HepG2 (cell line): Measurements from ENCODE around the gene RBCK1. TPM values are rescaled to one million over a fixed set of nuclear protein-coding genes. Genes with fewer than 3 reads are reported as not detected.

ENCODE experiments used
- ADNP ChIP-seq: sonication (generic); formaldehyde crosslinking; IDR thresholded peaks from 2 replicates; pipeline ENCODE4 v1.4.0; 2020; ENCODE audit warnings: missing genetic modification reagents
- ELF1 ChIP-seq: sonication (generic); formaldehyde crosslinking; IDR thresholded peaks from 2 replicates; pipeline ENCODE4 v1.4.0; 2020; ENCODE audit warnings: missing genetic modification reagents
- GATAD1 ChIP-seq: IDR thresholded peaks from 2 replicates; pipeline ENCODE4 v1.6.1; 2016; ENCODE audit warnings: missing genetic modification reagents, missing compliant biosample characterization
- GPN1 ChIP-seq: sonication (generic); formaldehyde crosslinking; IDR thresholded peaks from 2 replicates; pipeline ENCODE4 v1.5.1; 2020; ENCODE audit warnings: missing genetic modification reagents, borderline replicate concordance
- GTF2F1 ChIP-seq: fragments of 150-350 bp; IDR thresholded peaks from 2 replicates; pipeline ENCODE4 v1.6.1; 2014; ENCODE audit warnings: low read length
- HOXA5 ChIP-seq: sonication (generic); formaldehyde crosslinking; IDR thresholded peaks from 2 replicates; pipeline ENCODE4 v1.4.0; 2020; ENCODE audit warnings: missing genetic modification reagents
- ISX ChIP-seq: sonication (generic); formaldehyde crosslinking; conservative IDR thresholded peaks from 2 replicates; pipeline ENCODE4 v1.5.0; 2020; ENCODE audit warnings: missing genetic modification reagents
- JUNB ChIP-seq: sonication (generic); formaldehyde crosslinking; IDR thresholded peaks from 2 replicates; pipeline ENCODE4 v1.8.0; 2022; ENCODE audit warnings: missing genetic modification reagents, mild to moderate bottlenecking, borderline replicate concordance
- KLF9 ChIP-seq: IDR thresholded peaks from 2 replicates; pipeline ENCODE4 v1.6.1; 2016; ENCODE audit warnings: low read depth
- NFE2L2 ChIP-seq: fragments of 150-350 bp; IDR thresholded peaks from 2 replicates; pipeline ENCODE4 v1.6.1; 2014; ENCODE audit warnings: low read length
- NR1H2 ChIP-seq: sonication (generic); formaldehyde crosslinking; IDR thresholded peaks from 2 replicates; pipeline ENCODE4 v1.8.1; 2022; ENCODE audit warnings: low read depth, missing genetic modification reagents, borderline replicate concordance
- RFXANK ChIP-seq: IDR thresholded peaks from 2 replicates; pipeline ENCODE4 v1.6.1; 2016
- TMF1 ChIP-seq: sonication (generic); formaldehyde crosslinking; IDR thresholded peaks from 2 replicates; pipeline ENCODE4 v1.8.1; 2022; ENCODE audit warnings: low read depth, missing genetic modification reagents
- YEATS4 ChIP-seq: sonication (generic); formaldehyde crosslinking; IDR thresholded peaks from 2 replicates; pipeline ENCODE4 v1.4.0; 2020; ENCODE audit warnings: missing genetic modification reagents, borderline replicate concordance
- ZBTB38 ChIP-seq: sonication (generic); formaldehyde crosslinking; IDR thresholded peaks from 2 replicates; pipeline ENCODE4 v1.5.1; 2020; ENCODE audit warnings: mild to moderate bottlenecking, missing genetic modification reagents
- ZFY ChIP-seq: sonication (generic); formaldehyde crosslinking; IDR thresholded peaks from 2 replicates; pipeline ENCODE4 v1.4.0; 2020; ENCODE audit warnings: missing genetic modification reagents
- ZNF20 ChIP-seq: sonication (generic); formaldehyde crosslinking; IDR thresholded peaks from 2 replicates; pipeline ENCODE4 v1.4.0; 2020; ENCODE audit warnings: mild to moderate bottlenecking, moderate library complexity, missing genetic modification reagents
- ZNF232 ChIP-seq: sonication (generic); formaldehyde crosslinking; IDR thresholded peaks from 2 replicates; pipeline ENCODE4 v1.4.0; 2020; ENCODE audit warnings: missing genetic modification reagents, borderline replicate concordance
- ZNF431 ChIP-seq: sonication (generic); formaldehyde crosslinking; IDR thresholded peaks from 2 replicates; pipeline ENCODE4 v1.9.0; 2022; ENCODE audit warnings: missing genetic modification reagents, low read depth, mild to moderate bottlenecking, borderline replicate concordance
- ZNF678 ChIP-seq: sonication (generic); formaldehyde crosslinking; IDR thresholded peaks from 2 replicates; pipeline ENCODE4 v1.4.0; 2020; ENCODE audit warnings: mild to moderate bottlenecking, missing genetic modification reagents
- polyA plus RNA-seq, 8 experiments: library from polyadenylated mRNA; depleted of rRNA in 3 of 8; stranded (reverse) in 7 of 8; unstranded in 1 of 8; fragments of >200 nt; fragmentation: Illumina TruSeq in 4 of 8; extraction: Trizol in 4 of 8; gene quantifications; 2 replicates each; pipeline versions ENCODE4 v1.2.1 to v1.2.3, GENCODE V29; 2011 to 2016; ENCODE audit warnings: low read depth in 4 of 8, missing spikeins in 1 of 8, mixed read lengths in 1 of 8; ENCODE audit not compliant: insufficient read depth in 1 of 8
- total RNA-seq, 5 experiments: library from RNA; depleted of rRNA; stranded (reverse); fragments of >200 nt; fragmentation: Illumina TruSeq; extraction: Trizol; gene quantifications; 2 replicates each; pipeline ENCODE4 v1.2.3, GENCODE V29; 2016; ENCODE audit warnings: low read depth in 1 of 5
- TF ChIP-seq, protein P1 (sequence below): sonication (generic); formaldehyde crosslinking; IDR thresholded peaks from 2 replicates; pipeline ENCODE4 v1.4.0; 2020; ENCODE audit warnings: missing genetic modification reagents, borderline replicate concordance
- TF ChIP-seq, protein P2 (sequence below), 2 experiments: fragments of 450-650 bp in 1 of 2; sonication (generic) in 1 of 2; formaldehyde crosslinking; IDR thresholded peaks; 2 replicates each; pipeline versions ENCODE4 v1.5.0 to v1.8.0; 2020 to 2022; ENCODE audit warnings: mild to moderate bottlenecking in 1 of 2, missing genetic modification reagents in 1 of 2
- TF ChIP-seq, protein P3 (sequence below): sonication (generic); formaldehyde crosslinking; IDR thresholded peaks from 2 replicates; pipeline ENCODE4 v1.5.1; 2020; ENCODE audit warnings: mild to moderate bottlenecking, missing genetic modification reagents
- TF ChIP-seq, protein P4 (sequence below): sonication (generic); formaldehyde crosslinking; IDR thresholded peaks from 2 replicates; pipeline ENCODE4 v1.5.1; 2020; ENCODE audit warnings: mild to moderate bottlenecking, missing genetic modification reagents, moderate library complexity

RBCK1 gene
- total and polyA plus RNA-seq, 2 of the 13 experiments (the other 11 are each of a cell fraction or from before 2014, with no cell fraction given), result 149 to 215 TPM

DNA sequence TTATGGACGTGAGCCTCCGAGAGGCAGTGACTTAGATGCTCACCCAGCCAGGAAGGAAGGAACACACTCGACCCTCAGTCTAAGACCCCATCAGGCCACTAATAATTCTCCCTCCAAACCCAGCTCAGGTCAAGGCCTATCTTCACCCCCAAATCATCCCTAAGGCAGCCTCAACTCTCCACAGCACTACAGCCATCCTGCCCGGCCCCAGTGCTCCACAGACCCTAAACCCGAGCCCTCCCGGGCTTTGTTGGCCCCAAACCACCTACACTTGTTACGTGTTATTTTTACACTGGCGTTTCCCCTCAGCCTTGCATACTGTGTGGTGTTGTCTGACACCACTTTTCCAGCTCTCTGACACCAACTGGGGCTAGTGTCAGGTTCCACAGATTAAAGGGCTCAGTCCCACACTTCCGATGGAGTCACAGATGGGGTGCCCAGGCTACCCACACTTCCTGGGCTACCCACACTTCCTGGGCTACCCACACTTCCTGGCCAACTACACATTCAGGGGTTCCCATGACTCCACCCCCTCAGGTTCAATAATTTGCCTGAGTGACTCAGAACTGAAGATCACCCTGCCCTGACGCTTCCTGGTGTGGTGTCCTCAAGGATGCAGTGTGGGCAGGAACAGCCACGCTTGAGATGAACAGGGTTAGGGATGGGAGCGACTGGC lies 25.3 kb downstream of the RBCK1 start (continued):
- TF ChIP-seq ELF1 (CRISPR knock-in tag) (0 out of 2 replicates have a peak, but pooled peaks have one; percentile 13), ZNF678 (no peak), ZNF20 (CRISPR knock-in tag) (no peak), GPN1 (CRISPR knock-in tag) (no peak), TMF1 (no peak), ADNP (no peak), NR1H2 (CRISPR knock-in tag) (no peak), GATAD1 (no peak), ZBTB38 (CRISPR knock-in tag) (no peak), ISX (CRISPR knock-in tag) (no peak), ZNF431 (CRISPR knock-in tag) (peak; percentile 58; the same call in 1 of the 2 replicates), YEATS4 (CRISPR knock-in tag) (no peak), ZNF232 (CRISPR knock-in tag) (0 out of 2 replicates have a peak, but pooled peaks have one; percentile 65), NFE2L2 (no peak), RFXANK (CRISPR knock-in tag) (no peak), JUNB (CRISPR knock-in tag) (peak; percentile 23; the same call in 1 of the 2 replicates), GTF2F1 (no peak), KLF9 (no peak), ZFY (no peak), HOXA5 (CRISPR knock-in tag) (peak; percentile 69; the same call in 1 of the 2 replicates)
- TF ChIP-seq, protein P1, sequence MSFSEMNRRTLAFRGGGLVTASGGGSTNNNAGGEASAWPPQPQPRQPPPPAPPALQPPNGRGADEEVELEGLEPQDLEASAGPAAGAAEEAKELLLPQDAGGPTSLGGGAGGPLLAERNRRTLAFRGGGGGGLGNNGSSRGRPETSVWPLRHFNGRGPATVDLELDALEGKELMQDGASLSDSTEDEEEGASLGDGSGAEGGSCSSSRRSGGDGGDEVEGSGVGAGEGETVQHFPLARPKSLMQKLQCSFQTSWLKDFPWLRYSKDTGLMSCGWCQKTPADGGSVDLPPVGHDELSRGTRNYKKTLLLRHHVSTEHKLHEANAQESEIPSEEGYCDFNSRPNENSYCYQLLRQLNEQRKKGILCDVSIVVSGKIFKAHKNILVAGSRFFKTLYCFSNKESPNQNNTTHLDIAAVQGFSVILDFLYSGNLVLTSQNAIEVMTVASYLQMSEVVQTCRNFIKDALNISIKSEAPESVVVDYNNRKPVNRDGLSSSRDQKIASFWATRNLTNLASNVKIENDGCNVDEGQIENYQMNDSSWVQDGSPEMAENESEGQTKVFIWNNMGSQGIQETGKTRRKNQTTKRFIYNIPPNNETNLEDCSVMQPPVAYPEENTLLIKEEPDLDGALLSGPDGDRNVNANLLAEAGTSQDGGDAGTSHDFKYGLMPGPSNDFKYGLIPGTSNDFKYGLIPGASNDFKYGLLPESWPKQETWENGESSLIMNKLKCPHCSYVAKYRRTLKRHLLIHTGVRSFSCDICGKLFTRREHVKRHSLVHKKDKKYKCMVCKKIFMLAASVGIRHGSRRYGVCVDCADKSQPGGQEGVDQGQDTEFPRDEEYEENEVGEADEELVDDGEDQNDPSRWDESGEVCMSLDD (CRISPR knock-in tag), result 0 out of 2 replicates have a peak, but pooled peaks have one; percentile 32
- TF ChIP-seq, protein P2, sequence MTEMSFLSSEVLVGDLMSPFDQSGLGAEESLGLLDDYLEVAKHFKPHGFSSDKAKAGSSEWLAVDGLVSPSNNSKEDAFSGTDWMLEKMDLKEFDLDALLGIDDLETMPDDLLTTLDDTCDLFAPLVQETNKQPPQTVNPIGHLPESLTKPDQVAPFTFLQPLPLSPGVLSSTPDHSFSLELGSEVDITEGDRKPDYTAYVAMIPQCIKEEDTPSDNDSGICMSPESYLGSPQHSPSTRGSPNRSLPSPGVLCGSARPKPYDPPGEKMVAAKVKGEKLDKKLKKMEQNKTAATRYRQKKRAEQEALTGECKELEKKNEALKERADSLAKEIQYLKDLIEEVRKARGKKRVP (CRISPR knock-in tag; IDR thresholded peaks at IDR 0.05), result no peak; a peak in 1 of 4 replicates
- TF ChIP-seq, protein P3, sequence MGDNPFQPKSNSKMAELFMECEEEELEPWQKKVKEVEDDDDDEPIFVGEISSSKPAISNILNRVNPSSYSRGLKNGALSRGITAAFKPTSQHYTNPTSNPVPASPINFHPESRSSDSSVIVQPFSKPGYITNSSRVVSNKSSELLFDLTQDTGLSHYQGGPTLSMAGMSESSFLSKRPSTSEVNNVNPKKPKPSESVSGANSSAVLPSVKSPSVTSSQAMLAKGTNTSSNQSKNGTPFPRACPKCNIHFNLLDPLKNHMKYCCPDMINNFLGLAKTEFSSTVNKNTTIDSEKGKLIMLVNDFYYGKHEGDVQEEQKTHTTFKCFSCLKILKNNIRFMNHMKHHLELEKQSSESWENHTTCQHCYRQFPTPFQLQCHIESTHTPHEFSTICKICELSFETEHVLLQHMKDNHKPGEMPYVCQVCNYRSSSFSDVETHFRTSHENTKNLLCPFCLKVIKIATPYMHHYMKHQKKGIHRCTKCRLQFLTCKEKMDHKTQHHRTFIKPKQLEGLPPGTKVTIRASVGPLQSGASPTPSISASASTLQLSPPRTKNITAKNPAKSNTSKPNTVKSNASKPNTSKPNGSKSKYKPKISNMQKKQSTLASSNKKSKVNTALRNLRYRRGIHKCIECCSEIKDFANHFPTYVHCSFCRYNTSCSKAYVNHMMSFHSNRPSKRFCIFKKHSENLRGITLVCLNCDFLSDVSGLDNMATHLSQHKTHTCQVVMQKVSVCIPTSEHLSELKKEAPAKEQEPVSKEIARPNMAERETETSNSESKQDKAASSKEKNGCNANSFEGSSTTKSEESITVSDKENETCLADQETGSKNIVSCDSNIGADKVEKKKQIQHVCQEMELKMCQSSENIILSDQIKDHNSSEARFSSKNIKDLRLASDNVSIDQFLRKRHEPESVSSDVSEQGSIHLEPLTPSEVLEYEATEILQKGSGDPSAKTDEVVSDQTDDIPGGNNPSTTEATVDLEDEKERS (CRISPR knock-in tag), result 0 out of 2 replicates have a peak, but pooled peaks have one; percentile 76
- TF ChIP-seq, protein P4, sequence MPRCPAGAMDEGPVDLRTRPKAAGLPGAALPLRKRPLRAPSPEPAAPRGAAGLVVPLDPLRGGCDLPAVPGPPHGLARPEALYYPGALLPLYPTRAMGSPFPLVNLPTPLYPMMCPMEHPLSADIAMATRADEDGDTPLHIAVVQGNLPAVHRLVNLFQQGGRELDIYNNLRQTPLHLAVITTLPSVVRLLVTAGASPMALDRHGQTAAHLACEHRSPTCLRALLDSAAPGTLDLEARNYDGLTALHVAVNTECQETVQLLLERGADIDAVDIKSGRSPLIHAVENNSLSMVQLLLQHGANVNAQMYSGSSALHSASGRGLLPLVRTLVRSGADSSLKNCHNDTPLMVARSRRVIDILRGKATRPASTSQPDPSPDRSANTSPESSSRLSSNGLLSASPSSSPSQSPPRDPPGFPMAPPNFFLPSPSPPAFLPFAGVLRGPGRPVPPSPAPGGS (CRISPR knock-in tag), result no peak
